Liver (tissue), 9 donors: ENCODE measurements around the gene SCLT1. TPM values are rescaled to one million over a fixed set of nuclear protein-coding genes. Genes with fewer than 3 reads are reported as not detected.

ENCODE experiments used
- DNase-seq: peaks from one replicate; pipeline ENCODE4 v3.0.0-alpha.2; 2017; ENCODE audit warnings: low spot score
- H3K27ac ChIP-seq, 2 donors: one replicate each; pipeline ENCODE4 v1.7.0; 2013; ENCODE audit warnings: inconsistent platforms in 2 of 2, low read length in 2 of 2, control low read depth in 1 of 2, low read depth in 1 of 2, mild to moderate bottlenecking in 1 of 2
- H3K27me3 ChIP-seq, 4 donors: one replicate each; pipeline versions ENCODE4 v1.6.1 to v1.7.0; 2013; ENCODE audit warnings: low read length in 3 of 4, inconsistent platforms in 1 of 4, mild to moderate bottlenecking in 1 of 4, moderate library complexity in 1 of 4; ENCODE audit not compliant: control insufficient read depth in 4 of 4, insufficient read depth in 4 of 4
- H3K36me3 ChIP-seq, 4 donors: one replicate each; pipeline versions ENCODE4 v1.6.1 to v1.7.0; 2013; ENCODE audit warnings: low read length in 3 of 4, mild to moderate bottlenecking in 3 of 4, low read depth in 1 of 4, moderate library complexity in 1 of 4; ENCODE audit not compliant: control insufficient read depth in 4 of 4, insufficient read depth in 3 of 4
- H3K4me1 ChIP-seq, 4 donors: one replicate each; pipeline versions ENCODE4 v1.6.1 to v1.7.0; 2013; ENCODE audit warnings: low read length in 3 of 4, mild to moderate bottlenecking in 3 of 4, moderate library complexity in 1 of 4; ENCODE audit not compliant: control insufficient read depth in 4 of 4, insufficient read depth in 4 of 4
- H3K4me3 ChIP-seq, 3 donors: one replicate each; pipeline versions ENCODE4 v1.6.1 to v1.7.0; 2013; ENCODE audit warnings: low read length in 3 of 3, control low read depth in 1 of 3, low read depth in 1 of 3, mild to moderate bottlenecking in 1 of 3
- H3K9ac ChIP-seq, 2 donors: one replicate each; pipeline ENCODE4 v1.7.0; 2013; ENCODE audit warnings: low read length in 2 of 2, mild to moderate bottlenecking in 2 of 2, moderate library complexity in 2 of 2, control low read depth in 1 of 2, low read depth in 1 of 2
- H3K9me3 ChIP-seq, 4 donors: one replicate each; pipeline versions ENCODE4 v1.6.1 to v1.7.0; 2013; ENCODE audit warnings: low read length in 3 of 4; ENCODE audit not compliant: control insufficient read depth in 4 of 4
- EGR1 ChIP-seq, 2 donors: IDR thresholded peaks; 2 replicates each; pipeline ENCODE4 v1.6.1; 2016 to 2018; ENCODE audit warnings: antibody characterized with exemption in 2 of 2, low read depth in 2 of 2
- FOXA1 ChIP-seq: IDR thresholded peaks from 2 replicates; pipeline ENCODE4 v1.6.1; 2016; ENCODE audit warnings: antibody characterized with exemption
- FOXA2 ChIP-seq: IDR thresholded peaks from 2 replicates; pipeline ENCODE4 v1.6.1; 2016; ENCODE audit warnings: antibody characterized with exemption
- GABPA ChIP-seq, 2 donors: IDR thresholded peaks in 1 of 2; conservative IDR thresholded peaks in 1 of 2; 2 replicates each; pipeline ENCODE4 v1.6.1; 2016; ENCODE audit warnings: antibody characterized with exemption in 2 of 2, mild to moderate bottlenecking in 1 of 2, moderate library complexity in 1 of 2
- HNF4A ChIP-seq, 2 donors: conservative IDR thresholded peaks; 2 replicates each; pipeline ENCODE4 v1.6.1; 2016; ENCODE audit warnings: antibody characterized with exemption in 2 of 2, mild to moderate bottlenecking in 2 of 2
- HNF4G ChIP-seq: IDR thresholded peaks from 2 replicates; pipeline ENCODE4 v1.6.1; 2016; ENCODE audit warnings: antibody characterized with exemption
- JUND ChIP-seq, 2 donors: IDR thresholded peaks; 2 replicates each; pipeline ENCODE4 v1.6.1; 2016; ENCODE audit warnings: antibody characterized with exemption in 2 of 2
- NR2F2 ChIP-seq: IDR thresholded peaks from 2 replicates; pipeline ENCODE4 v1.6.1; 2016; ENCODE audit warnings: antibody characterized with exemption
- RAD21 ChIP-seq, 2 donors: IDR thresholded peaks; 2 replicates each; pipeline ENCODE4 v1.6.1; 2016; ENCODE audit warnings: antibody characterized with exemption in 2 of 2, mild to moderate bottlenecking in 2 of 2
- REST ChIP-seq: IDR thresholded peaks from 2 replicates; pipeline ENCODE4 v1.6.1; 2016; ENCODE audit warnings: antibody characterized with exemption, mild to moderate bottlenecking
- RXRA ChIP-seq, 2 donors: IDR thresholded peaks; 2 replicates each; pipeline ENCODE4 v1.6.1; 2017 to 2018; ENCODE audit warnings: antibody characterized with exemption in 2 of 2, mild to moderate bottlenecking in 1 of 2
- SP1 ChIP-seq: IDR thresholded peaks from 2 replicates; pipeline ENCODE4 v1.6.1; 2018; ENCODE audit warnings: antibody characterized with exemption, mild to moderate bottlenecking
- TAF1 ChIP-seq: conservative IDR thresholded peaks from 2 replicates; pipeline ENCODE4 v1.6.1; 2016; ENCODE audit warnings: antibody characterized with exemption, mild to moderate bottlenecking
- YY1 ChIP-seq: IDR thresholded peaks from 2 replicates; pipeline ENCODE4 v1.6.1; 2016; ENCODE audit warnings: antibody characterized with exemption, mild to moderate bottlenecking
- WGBS: extraction: QIAGEN DNeasy Blood & Tissue Kit; methylation state at CpG from one replicate; pipeline ENCODE4 v1.1.7; 2013; 5-methylcytosine and 5-hydroxymethylcytosine counted together
- polyA plus RNA-seq, 2 donors: library from polyadenylated mRNA; stranded (reverse) in 1 of 2; unstranded in 1 of 2; fragments of 200-250 nt in 1 of 2; fragments of >200 nt in 1 of 2; fragmentation: Nextera tagmentation in 1 of 2; extraction: Ambion mirVana in 1 of 2; gene quantifications; one replicate each; pipeline versions ENCODE4 v1.2.1 to v1.2.3, GENCODE V29; 2013 to 2015
- total RNA-seq, 2 donors: library from RNA; depleted of rRNA; stranded (reverse); fragments of >200 nt; gene quantifications; one replicate each; pipeline ENCODE4 v1.2.3, GENCODE V29; 2014
- TF ChIP-seq, protein P1 (sequence below): fragments of 150-350 bp; IDR thresholded peaks from 2 replicates; pipeline ENCODE4 v1.5.1; 2017; ENCODE audit warnings: improper control_type of control experiment, low read depth, low read length; ENCODE audit not compliant: missing input control
- TF ChIP-seq, protein P2 (sequence below): IDR thresholded peaks from 2 replicates; pipeline ENCODE4 v1.6.1; 2016; ENCODE audit warnings: antibody characterized with exemption
- TF ChIP-seq, protein P3 (sequence below): IDR thresholded peaks from 2 replicates; pipeline ENCODE4 v1.6.1; 2016; ENCODE audit warnings: antibody characterized with exemption
- TF ChIP-seq, protein P4 (sequence below): IDR thresholded peaks from 2 replicates; pipeline ENCODE4 v1.6.1; 2016; ENCODE audit warnings: antibody characterized with exemption
- donor health status: healthy.
- donor health status: healthy.
- donor health status: healthy.
- donor health status: healthy.
- donor health status: healthy.

SCLT1 gene
- total and polyA plus RNA-seq, 4 donors, result 1.2 to 14.2 (median 4.0) TPM

- no peaks in the 10 kb centered on the region for H3K4me1 ChIP-seq
- no peak overlapping the region for H3K27ac ChIP-seq
- H3K36me3 ChIP-seq, result peaks cover 9 to 40% (median 32%) of the 10 kb centered on the region in 4 donors
- DNase-seq, result no peak
- 95% methylated on average over 9 of the region's 9 CpGs for WGBS
- no peaks in the 10 kb centered on the region for H3K27me3 ChIP-seq
- TF ChIP-seq REST (no peak), FOXA1 (no peak), JUND (IDR thresholded peaks at IDR 0.05) (no peak), HNF4G (no peak), RAD21 (IDR thresholded peaks at IDR 0.05) (no peak), FOXA2 (no peak), TAF1 (no peak), RXRA (IDR thresholded peaks at IDR 0.05) (no peak), NR2F2 (no peak), HNF4A (conservative IDR thresholded peaks at IDR 0.05) (no peak), YY1 (no peak), EGR1 (IDR thresholded peaks at IDR 0.05; ENCODE audit: low read depth in 2 of 2) (no peak), GABPA (IDR thresholded peaks at IDR 0.05 in 1 of 2, conservative IDR thresholded peaks at IDR 0.05 in 1 of 2) (no peak), SP1 (no peak)
- TF ChIP-seq, protein P1, sequence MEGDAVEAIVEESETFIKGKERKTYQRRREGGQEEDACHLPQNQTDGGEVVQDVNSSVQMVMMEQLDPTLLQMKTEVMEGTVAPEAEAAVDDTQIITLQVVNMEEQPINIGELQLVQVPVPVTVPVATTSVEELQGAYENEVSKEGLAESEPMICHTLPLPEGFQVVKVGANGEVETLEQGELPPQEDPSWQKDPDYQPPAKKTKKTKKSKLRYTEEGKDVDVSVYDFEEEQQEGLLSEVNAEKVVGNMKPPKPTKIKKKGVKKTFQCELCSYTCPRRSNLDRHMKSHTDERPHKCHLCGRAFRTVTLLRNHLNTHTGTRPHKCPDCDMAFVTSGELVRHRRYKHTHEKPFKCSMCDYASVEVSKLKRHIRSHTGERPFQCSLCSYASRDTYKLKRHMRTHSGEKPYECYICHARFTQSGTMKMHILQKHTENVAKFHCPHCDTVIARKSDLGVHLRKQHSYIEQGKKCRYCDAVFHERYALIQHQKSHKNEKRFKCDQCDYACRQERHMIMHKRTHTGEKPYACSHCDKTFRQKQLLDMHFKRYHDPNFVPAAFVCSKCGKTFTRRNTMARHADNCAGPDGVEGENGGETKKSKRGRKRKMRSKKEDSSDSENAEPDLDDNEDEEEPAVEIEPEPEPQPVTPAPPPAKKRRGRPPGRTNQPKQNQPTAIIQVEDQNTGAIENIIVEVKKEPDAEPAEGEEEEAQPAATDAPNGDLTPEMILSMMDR, result no peak
- TF ChIP-seq, protein P2, sequence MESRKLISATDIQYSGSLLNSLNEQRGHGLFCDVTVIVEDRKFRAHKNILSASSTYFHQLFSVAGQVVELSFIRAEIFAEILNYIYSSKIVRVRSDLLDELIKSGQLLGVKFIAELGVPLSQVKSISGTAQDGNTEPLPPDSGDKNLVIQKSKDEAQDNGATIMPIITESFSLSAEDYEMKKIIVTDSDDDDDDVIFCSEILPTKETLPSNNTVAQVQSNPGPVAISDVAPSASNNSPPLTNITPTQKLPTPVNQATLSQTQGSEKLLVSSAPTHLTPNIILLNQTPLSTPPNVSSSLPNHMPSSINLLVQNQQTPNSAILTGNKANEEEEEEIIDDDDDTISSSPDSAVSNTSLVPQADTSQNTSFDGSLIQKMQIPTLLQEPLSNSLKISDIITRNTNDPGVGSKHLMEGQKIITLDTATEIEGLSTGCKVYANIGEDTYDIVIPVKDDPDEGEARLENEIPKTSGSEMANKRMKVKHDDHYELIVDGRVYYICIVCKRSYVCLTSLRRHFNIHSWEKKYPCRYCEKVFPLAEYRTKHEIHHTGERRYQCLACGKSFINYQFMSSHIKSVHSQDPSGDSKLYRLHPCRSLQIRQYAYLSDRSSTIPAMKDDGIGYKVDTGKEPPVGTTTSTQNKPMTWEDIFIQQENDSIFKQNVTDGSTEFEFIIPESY, result no peak
- TF ChIP-seq, protein P3, sequence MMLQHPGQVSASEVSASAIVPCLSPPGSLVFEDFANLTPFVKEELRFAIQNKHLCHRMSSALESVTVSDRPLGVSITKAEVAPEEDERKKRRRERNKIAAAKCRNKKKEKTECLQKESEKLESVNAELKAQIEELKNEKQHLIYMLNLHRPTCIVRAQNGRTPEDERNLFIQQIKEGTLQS, result no peak
- TF ChIP-seq, protein P4, sequence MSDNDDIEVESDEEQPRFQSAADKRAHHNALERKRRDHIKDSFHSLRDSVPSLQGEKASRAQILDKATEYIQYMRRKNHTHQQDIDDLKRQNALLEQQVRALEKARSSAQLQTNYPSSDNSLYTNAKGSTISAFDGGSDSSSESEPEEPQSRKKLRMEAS, result no peak
- H3K9ac ChIP-seq, result no peak overlapping the region
- H3K4me3 ChIP-seq, result no peak overlapping the region
- no peaks in the 10 kb centered on the region for H3K9me3 ChIP-seq
Measured at GRCh38 chr4:128871948-128872347, 221.4 kb downstream of the SCLT1 start.
